Adrenal gland (tissue), 5 donors: ENCODE results near the gene PDX1.

Experiments used
- CTCF ChIP-seq, 6 experiments: fragments of 450-650 bp in 4 of 6; fragments of 200-600 bp in 2 of 6; sonication (generic) in 1 of 6; IDR thresholded peaks; 1 replicate in 5 of 6; 2 replicates in 1 of 6; pipeline versions ENCODE4 v1.5.1 to v1.8.0; 2016 to 2021; ENCODE audit warnings: antibody characterized with exemption in 6 of 6, mild to moderate bottlenecking in 2 of 6, moderate library complexity in 1 of 6
- POLR2A ChIP-seq, 2 donors: fragments of 450-650 bp; IDR thresholded peaks; one replicate each; pipeline ENCODE4 v1.6.1; 2017; ENCODE audit warnings: antibody characterized with exemption in 2 of 2, mild to moderate bottlenecking in 2 of 2, moderate library complexity in 1 of 2
- donor health status: DM: no; HTN: no; CAD: no.

GRCh38 chr13:27928805-27929753 is 9.3 kb downstream of the PDX1 start:
- TF ChIP-seq CTCF (IDR thresholded peaks at IDR 0.05): no peak
- TF ChIP-seq POLR2A (IDR thresholded peaks at IDR 0.05): no peak
